ENCODE results near the gene ADAM10. TPM values are rescaled to one million over a fixed set of nuclear protein-coding genes. Genes with fewer than 3 reads are reported as not detected.

Gene ADAM10
- total RNA-seq, 1 experiment from 2014 or later: 87.4 TPM

- no peak for DNase-seq (ENCODE audit: extremely low read depth, low read depth)
Observed at GRCh38 chr15:58724466-58724865, 25.0 kb downstream of the ADAM10 start.

- DNase-seq (ENCODE audit: extremely low read depth, low read depth): no peak
Observed at GRCh38 chr15:58717357-58717756, 32.1 kb downstream of the ADAM10 start.

GRCh38 chr15:58716027-58716426 is 33.5 kb downstream of the ADAM10 start:
- no peak for DNase-seq (ENCODE audit: extremely low read depth, low read depth)

GRCh38 chr15:58715266-58715917 is 34.1 kb downstream of the ADAM10 start:
- no peak for DNase-seq (ENCODE audit: extremely low read depth, low read depth)

- DNase-seq (ENCODE audit: extremely low read depth, low read depth): no peak
Observed at GRCh38 chr15:58710701-58711100, 38.8 kb downstream of the ADAM10 start.

GRCh38 chr15:58707397-58707796 is 42.1 kb downstream of the ADAM10 start:
- no peak for DNase-seq (ENCODE audit: extremely low read depth, low read depth)

GRCh38 chr15:58705105-58705504 is 44.4 kb downstream of the ADAM10 start:
- no peak for DNase-seq (ENCODE audit: extremely low read depth, low read depth)

- no peak for DNase-seq (ENCODE audit: extremely low read depth, low read depth)
Observed at GRCh38 chr15:58704155-58704865, 45.2 kb downstream of the ADAM10 start.

- DNase-seq (ENCODE audit: extremely low read depth, low read depth): no peak
Observed at GRCh38 chr15:58703610-58704009, 45.9 kb downstream of the ADAM10 start.

- no peak for DNase-seq (ENCODE audit: extremely low read depth, low read depth)
Observed at GRCh38 chr15:58702233-58702632, 47.3 kb downstream of the ADAM10 start.

GRCh38 chr15:58701376-58701775 is 48.1 kb downstream of the ADAM10 start:
- DNase-seq (ENCODE audit: extremely low read depth, low read depth): no peak

GRCh38 chr15:58699769-58700168 is 49.7 kb downstream of the ADAM10 start:
- DNase-seq (ENCODE audit: extremely low read depth, low read depth): no peak

GRCh38 chr15:58698887-58699641 is 50.4 kb downstream of the ADAM10 start:
- DNase-seq (ENCODE audit: extremely low read depth, low read depth): no peak

- no peak for DNase-seq (ENCODE audit: extremely low read depth, low read depth)
Observed at GRCh38 chr15:58697220-58697619, 52.3 kb downstream of the ADAM10 start.

- no peak for DNase-seq (ENCODE audit: extremely low read depth, low read depth)
Observed at GRCh38 chr15:58696738-58697137, 52.8 kb downstream of the ADAM10 start.

- DNase-seq (ENCODE audit: extremely low read depth, low read depth): no peak
Observed at GRCh38 chr15:58694641-58695398, 54.7 kb downstream of the ADAM10 start.

- DNase-seq (ENCODE audit: extremely low read depth, low read depth): no peak
Observed at GRCh38 chr15:58690703-58691102, 58.8 kb downstream of the ADAM10 start.

- no peak for DNase-seq (ENCODE audit: extremely low read depth, low read depth)
Observed at GRCh38 chr15:58689646-58690045, 59.9 kb downstream of the ADAM10 start.

- DNase-seq (ENCODE audit: extremely low read depth, low read depth): no peak
Observed at GRCh38 chr15:58686286-58686685, 63.2 kb downstream of the ADAM10 start.

GRCh38 chr15:58684751-58685150 is 64.8 kb downstream of the ADAM10 start:
- DNase-seq (ENCODE audit: extremely low read depth, low read depth): no peak

Measured in NCI-H460 (cell line).